Measurements from ENCODE around the gene HOXA11.

HOXA11 gene

DNA sequence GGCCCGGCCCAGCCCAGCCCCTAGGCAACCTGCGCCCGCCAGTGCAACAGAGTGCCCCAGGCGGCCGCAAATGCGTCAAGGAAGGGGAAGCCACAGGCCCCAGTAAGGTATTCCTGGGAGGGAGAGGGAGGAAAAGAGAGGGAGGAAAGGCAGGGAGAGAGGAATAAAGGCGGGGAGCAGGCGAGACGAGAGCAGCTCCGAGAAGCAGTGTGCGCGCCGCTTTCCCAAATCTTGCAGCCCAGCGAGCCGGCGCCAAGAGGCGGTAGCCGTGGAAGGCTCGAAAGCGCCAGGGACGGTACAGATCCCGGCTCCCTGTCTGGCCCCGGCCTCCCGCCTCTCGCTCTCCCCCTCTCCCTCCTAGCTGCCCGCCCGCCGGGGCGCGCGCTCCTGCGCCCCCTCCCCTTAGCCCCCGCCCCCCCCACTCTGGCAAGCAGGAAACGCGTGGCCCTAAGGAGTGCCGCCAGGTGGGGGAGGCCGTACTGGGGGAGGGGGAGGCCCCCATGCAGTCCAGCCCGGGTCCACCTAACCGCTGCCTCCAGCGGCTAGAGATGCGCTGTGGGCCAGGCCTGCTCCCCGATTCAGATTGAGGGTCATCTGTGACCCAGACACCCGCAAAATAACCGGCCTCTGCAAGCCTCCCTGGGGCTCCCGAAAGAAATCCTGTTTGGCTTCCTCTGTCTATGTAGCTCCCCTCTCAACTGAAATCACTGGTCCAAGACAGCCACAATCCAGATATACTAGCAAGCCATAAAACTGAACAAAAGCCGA lies 15.2 kb downstream of the HOXA11 start:
- no peak for DNase-seq (ENCODE audit: low read depth in 2 of 2)

DNA sequence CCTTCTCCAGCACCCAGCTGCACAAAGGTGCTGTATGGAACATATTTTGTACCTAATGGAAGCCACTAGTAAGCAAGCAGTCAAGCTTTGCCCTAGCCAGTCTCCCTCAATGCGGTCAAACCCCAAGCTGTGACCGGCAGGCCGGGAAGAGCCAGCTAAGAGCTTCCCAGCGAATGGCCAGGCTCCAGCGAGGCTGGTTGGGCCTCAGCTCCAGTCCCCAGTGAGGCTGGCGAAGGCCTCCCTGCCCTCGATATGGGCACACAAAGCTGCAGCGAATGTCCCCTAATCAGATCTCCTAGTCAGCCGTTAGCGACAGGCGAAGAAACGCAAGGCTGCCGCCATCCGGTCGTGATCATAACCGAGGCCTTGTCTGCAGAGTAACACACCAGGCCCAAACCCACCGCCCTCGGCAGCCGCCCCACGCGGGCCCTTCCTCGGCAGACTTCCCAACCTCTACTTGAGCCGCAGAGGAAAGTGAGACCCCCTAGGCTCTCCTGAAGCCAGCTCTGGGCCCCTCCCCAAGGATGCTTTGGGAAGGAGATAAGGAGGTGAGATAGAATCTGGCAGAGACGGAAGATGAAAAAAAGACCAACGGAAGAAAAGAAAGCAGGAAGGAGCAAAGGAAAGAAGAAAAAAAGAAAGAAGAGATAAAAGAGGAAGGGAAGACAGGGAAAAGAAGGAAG lies 16.6 kb downstream of the HOXA11 start:
- no peak for DNase-seq (ENCODE audit: low read depth in 2 of 2)

GRCh38 chr7:27167916-27168264 lies 17.1 kb downstream of the HOXA11 start:
- no peak for DNase-seq (ENCODE audit: low read depth in 2 of 2)

- no peak for DNase-seq (ENCODE audit: low read depth in 2 of 2)
Observed at GRCh38 chr7:27166531-27167505, 18.2 kb downstream of the HOXA11 start.

DNA sequence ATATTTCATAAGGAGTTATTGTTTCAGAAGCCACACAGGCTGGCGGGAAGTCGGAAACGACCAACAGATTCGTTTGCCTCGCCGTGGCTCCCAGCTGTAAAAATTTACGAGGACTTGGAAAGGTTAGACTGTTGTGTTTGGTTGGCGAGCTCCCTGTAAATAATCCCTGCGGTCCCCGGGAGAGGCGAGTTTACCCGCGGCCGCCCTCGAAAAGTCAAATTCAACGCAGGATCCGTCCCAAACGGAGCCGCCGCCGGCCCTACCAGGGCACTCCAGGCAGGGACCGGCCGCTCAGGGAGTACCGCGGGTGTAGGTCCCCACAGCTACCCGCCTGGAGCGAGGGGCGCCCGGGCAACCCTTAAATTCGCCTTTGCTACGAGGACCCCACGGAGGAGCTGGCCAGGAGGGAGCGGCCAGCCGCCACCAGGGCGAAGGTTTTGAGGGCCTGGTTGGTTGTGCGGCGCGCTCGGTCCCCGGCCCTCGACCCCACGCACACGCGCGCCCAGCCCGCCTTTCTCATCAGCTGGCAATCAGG lies 19.0 kb downstream of the HOXA11 start:
- DNase-seq (ENCODE audit: low read depth in 2 of 2), result no peak

GRCh38 chr7:27165089-27165995 lies 19.7 kb downstream of the HOXA11 start, which contains the start of gene HOXA9:
Gene HOXA9, minus strand, starts transcription at chr7:27165537. Its CDS starts 80 bp downstream, at chr7:27165457.
- no peak for DNase-seq (ENCODE audit: low read depth in 2 of 2)

DNA sequence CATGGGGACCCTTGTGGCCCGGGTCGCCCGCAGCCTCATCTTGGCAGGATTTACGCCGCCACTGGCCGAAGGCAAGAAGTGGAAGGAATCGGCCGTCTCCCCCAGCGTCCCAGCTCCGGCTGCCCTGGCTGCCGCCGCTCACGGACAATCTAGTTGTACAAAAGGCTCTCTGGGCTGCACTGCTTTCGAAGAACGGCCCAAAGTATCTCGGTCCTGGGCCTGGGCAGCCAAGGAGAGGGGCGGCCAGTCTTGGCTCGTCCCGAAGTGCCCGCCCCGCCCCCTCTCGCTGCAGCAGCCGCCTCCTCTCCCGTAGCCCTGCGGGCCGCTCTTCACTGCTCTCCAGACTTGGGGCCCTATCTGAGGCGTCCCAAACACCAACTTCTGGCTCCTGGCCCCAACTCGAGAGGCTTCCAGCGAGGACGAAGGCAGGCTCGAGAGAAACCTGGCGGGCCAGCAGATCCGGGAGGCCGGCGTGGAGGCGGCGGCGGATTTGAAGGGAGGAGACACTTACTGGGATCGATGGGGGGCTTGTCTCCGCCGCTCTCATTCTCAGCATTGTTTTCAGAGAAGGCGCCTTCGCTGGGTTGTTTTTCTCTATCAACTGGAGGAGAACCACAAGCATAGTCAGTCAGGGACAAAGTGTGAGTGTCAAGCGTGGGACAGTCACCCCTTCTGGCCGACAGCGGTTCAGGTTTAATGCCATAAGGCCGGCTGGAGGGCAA lies 20.5 kb downstream of the HOXA11 start:
- no peak for DNase-seq (ENCODE audit: low read depth in 2 of 2)

GRCh38 chr7:27164045-27164366 lies 21.0 kb downstream of the HOXA11 start:
- DNase-seq (ENCODE audit: low read depth in 2 of 2), result no peak

DNA sequence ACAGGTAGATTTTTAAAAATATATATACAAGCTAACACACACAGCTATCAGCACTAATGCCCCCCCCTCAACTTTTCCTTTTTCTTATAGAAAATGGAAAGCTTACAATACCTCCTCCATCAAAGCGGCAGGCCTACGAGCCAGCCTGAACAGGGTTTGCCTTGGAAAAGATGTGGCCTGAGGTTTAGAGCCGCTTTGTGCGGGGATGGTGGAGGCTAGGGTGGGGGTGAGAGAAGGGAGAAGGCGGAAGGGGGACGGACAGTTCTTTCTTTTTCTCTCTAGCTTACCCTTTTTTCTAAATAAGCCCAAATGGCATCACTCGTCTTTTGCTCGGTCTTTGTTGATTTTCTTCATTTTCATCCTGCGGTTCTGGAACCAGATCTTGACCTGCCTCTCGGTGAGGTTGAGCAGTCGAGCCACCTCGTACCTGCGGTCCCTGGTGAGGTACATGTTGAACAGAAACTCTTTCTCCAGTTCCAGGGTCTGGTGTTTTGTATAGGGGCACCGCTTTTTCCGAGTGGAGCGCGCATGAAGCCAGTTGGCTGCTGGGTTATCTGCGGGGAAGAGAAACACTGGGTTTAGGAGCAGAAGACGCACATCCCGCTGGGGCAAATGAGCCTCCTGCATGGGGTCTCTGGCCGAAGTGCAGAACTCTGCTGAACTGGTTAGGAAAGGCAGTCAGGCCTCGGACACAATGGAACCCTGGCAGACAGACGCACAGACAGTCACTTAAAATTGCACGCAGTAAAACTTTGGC lies 21.6 kb downstream of the HOXA11 start:
- no peak for DNase-seq (ENCODE audit: low read depth in 2 of 2)

DNA sequence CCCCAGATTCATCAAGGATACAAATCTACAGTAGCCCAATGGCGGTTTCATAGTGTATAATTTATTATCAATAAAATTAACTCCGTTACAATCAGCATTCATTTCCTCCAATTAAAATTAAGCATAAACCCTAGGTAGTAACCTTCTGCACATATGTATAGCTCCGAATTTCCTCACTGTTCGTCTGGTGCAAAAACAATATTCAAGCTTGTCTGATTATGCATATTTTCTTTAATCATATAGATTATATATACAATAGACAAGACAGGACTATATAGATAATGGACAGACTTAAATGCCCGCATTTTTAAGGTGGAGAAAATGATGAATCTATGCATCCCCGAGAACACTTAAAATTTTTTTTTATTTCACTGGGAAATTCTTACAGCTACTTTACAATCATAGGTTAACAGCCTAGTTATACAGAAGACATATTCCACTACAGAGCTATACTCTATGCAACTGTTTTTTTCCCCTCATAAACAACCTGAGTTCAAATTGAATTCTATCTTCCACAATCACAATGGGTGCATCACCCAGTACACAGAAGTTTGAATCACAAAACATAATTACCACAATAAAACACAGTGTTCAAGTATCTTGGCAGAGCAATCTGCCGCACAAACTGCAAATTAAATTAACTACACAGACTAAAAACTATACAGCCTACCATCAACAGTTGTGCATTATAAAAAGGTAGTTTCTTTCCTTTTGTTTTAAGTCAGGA lies 22.3 kb downstream of the HOXA11 start:
- DNase-seq (ENCODE audit: low read depth in 2 of 2), result no peak

- no peak for DNase-seq (ENCODE audit: low read depth in 2 of 2)
Observed at GRCh38 chr7:27161721-27162560, 23.1 kb downstream of the HOXA11 start.

GRCh38 chr7:27161214-27161720 lies 23.8 kb downstream of the HOXA11 start:
- no peak for DNase-seq (ENCODE audit: low read depth in 2 of 2)

GRCh38 chr7:27160546-27161213 lies 24.4 kb downstream of the HOXA11 start:
- DNase-seq (ENCODE audit: low read depth in 2 of 2), result peak; percentile 77 to 86

DNA sequence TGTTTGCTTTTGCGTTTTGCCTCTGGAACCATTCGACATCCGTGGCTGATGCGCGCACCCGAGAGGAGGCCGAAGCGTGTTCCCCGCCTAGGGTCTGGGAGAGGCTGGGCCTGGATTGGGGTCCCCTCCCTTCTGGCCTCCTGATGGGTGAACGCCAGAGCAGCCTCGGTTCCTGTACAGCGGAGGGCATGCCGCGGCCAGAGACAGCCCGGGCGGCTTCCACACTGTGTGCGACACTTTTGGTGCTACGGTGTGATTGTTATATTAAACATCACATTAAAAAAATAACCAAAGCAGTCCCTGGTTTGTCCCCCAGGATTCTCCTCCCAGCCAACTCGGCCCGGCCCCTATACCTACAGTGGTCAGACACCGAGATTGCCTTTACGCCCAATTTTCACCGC lies 24.9 kb downstream of the HOXA11 start:
- DNase-seq (ENCODE audit: low read depth in 2 of 2), result no peak

- no peak for DNase-seq (ENCODE audit: low read depth in 2 of 2)
Observed at GRCh38 chr7:27159266-27160144, 25.5 kb downstream of the HOXA11 start.

Measured in stimulated activated CD4-positive, alpha-beta T cell treated with anti-CD3 and anti-CD28 coated beads, Interleukin-4, amount 100 ng/mL, for 48 hours (primary cell).